Upper lobe of left lung (tissue), 4 donors: ENCODE measurements around the gene COBL.

Source experiments
- POLR2AphosphoS5 ChIP-seq, 2 donors: sonication (generic); formaldehyde crosslinking; IDR thresholded peaks; one replicate each; pipeline ENCODE4 v1.5.1; 2017; ENCODE audit warnings: antibody characterized with exemption in 2 of 2
- TF ChIP-seq, protein P1 (sequence below), 6 experiments: fragments of 450-650 bp in 4 of 6; fragments of 200-600 bp in 2 of 6; sonication (generic) in 2 of 6; IDR thresholded peaks; one replicate each; pipeline ENCODE4 v1.5.1; 2016 to 2019; ENCODE audit warnings: antibody characterized with exemption in 6 of 6

DNA sequence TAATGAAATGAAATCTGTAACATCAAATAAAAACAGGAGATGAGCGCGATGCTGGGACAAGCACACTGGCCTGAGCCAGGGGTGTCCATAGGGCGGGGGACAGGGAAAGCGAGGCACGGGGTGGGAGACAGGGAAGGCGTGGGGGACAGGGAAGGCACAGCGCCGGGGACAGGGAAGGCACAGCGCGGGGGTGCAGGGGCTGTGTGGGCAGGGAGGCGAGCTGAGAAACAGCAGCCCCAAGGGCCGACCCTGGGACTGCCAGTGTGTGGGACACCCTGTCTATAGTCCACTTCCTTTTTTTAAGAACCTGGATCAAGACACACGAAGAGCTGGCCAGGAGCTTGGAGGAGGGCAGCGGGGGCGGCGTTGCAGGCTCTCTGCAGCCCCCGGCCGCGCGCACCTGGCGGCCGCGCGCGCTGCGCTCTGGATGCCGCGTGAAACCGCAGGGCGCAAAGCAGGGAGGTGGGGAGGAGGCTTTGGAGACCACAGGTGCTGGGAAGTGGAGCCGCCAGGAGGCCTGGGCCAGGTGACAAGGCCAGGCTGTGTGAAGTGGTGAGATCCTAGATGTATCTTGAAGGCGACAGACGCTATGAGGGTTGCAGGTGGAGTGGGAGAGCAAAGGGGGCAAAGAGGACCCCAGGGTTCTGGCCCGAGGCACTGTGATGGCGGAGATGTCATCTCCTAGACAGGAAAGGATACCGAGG is 157.7 kb downstream of the COBL start:
- TF ChIP-seq, protein P1, sequence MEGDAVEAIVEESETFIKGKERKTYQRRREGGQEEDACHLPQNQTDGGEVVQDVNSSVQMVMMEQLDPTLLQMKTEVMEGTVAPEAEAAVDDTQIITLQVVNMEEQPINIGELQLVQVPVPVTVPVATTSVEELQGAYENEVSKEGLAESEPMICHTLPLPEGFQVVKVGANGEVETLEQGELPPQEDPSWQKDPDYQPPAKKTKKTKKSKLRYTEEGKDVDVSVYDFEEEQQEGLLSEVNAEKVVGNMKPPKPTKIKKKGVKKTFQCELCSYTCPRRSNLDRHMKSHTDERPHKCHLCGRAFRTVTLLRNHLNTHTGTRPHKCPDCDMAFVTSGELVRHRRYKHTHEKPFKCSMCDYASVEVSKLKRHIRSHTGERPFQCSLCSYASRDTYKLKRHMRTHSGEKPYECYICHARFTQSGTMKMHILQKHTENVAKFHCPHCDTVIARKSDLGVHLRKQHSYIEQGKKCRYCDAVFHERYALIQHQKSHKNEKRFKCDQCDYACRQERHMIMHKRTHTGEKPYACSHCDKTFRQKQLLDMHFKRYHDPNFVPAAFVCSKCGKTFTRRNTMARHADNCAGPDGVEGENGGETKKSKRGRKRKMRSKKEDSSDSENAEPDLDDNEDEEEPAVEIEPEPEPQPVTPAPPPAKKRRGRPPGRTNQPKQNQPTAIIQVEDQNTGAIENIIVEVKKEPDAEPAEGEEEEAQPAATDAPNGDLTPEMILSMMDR (IDR thresholded peaks at IDR 0.05), result no peak
- TF ChIP-seq POLR2AphosphoS5 (IDR thresholded peaks at IDR 0.05), result no peak
